K562 treated with DMSO at 1 percent for 24 hours (cell line): ENCODE results near the gene CHEK1. TPM values are rescaled to one million over a fixed set of nuclear protein-coding genes. Genes with fewer than 3 reads are reported as not detected.

Experiments
- total RNA-seq: library from RNA; unstranded; fragments of 300-600 nt; gene quantifications from 2 replicates; pipeline ENCODE4 v1.2.3, GENCODE V29; 2022; ENCODE audit warnings: low read depth; ENCODE audit not compliant: insufficient read depth

CHEK1 gene
- total RNA-seq, result 54.4 and 60.7 TPM in 2 replicates

DNA sequence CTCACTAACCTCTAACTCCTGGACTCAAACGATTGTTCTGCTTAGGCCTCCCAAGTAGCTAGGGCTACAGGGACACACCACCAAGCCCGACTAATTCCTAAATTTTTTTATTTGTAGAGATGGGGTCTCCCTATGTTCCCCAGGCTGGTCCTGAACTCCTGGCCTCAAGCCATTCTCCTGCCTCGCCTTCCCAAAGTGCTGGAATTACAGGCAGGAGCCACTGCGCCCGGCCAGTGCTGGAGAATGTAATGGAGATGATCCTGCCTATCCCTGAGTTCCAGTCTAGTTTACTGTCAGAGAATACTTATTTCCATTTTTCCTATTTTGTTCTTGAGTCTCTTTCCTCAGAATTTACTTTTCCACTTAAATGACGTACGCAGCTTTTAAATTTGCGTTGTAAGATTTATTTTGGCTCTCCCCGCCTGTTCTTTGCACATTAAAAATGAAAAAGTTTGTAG lies at the start of gene CHEK1:
Gene CHEK1, plus strand, starts transcription at position 408 of the 458 bp plus-strand sequence. CDS start 1,606 bp downstream, outside the sequence.

DNA sequence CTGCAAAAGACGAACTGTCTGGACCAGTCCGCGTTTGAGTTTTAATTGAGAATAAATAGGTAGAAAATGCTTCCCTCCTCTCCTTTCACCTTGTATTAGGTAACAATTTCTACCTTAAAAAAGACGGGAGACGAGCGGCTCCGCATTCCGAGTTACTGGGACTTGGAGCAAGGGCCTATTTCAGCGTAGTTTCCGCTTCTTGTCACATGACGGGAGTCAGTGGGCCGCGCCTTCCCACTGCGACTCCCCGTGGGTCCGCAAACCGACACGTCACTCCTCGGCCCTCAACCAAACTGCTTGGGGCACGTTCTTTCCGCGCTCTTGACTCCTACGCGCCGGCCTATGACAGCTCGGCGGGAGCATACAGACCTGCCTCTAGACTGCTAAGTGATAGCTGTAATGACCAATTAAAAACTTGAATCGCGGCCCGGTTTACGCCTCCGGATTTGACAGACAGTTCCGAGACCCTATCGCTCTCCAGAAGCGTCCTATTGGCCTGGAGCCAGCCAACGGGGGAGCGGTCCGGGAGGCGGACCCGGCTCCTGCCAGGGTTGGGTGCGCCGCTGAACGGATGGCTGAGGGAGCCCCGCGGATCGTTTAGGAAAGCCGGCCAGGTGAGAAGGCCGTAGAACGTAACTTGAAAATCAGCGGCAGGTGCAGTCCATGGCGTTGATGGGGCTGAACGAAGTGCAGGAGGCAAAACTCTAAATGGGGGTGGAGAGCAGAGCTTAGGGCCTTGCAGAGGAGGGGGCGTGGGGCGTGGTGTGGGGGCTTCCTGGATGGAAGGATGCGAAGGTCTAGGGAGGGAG lies 32.5 kb upstream of the CHEK1 start, which contains the start of gene STT3A:
Gene STT3A, plus strand, starts transcription at position 548 of the 809 bp plus-strand sequence. CDS start 3,064 bp downstream, outside the sequence.

DNA sequence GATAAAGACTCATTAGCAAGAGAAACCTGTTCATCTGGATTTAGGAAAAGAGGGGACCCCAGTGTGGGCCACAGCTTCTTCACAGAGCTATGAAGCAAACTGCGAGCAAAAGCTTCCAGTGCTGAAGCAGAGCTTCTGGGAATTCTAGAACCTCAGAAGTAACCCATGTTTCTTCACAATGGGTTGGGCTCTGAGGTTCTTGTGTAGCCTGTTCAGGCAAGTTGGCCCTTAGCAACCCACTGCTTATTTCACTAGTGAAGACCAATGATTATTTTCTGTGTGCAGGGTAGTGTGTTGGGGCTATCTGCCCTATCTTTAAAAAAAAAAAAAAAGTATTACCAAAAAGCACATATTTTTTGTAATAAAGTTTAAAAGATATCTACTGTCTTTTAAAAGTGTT lies 55.8 kb downstream of the CHEK1 start, which contains the start of gene ACRV1:
Gene ACRV1, minus strand, starts transcription at position 101 of the 400 bp plus-strand sequence. Its CDS starts 67 bp downstream, at position 34.

Other genes starting within 250 kb of the CHEK1 start
- gene FEZ1, start 128.9 kb upstream of the CHEK1 start, total RNA-seq, result 12.4 and 13.0 TPM in 2 replicates
- 104 and 118 TPM in 2 replicates for gene EI24, start 55.7 kb upstream of the CHEK1 start, total RNA-seq
- 115 TPM in 2 replicates for gene STT3A, start 32.3 kb upstream of the CHEK1 start, total RNA-seq
- 0.15 TPM in 1 of 2 replicates, not detected in the other for gene ACRV1, start 55.7 kb downstream of the CHEK1 start, total RNA-seq
- gene PATE1, start 121.1 kb downstream of the CHEK1 start, total RNA-seq, result not detected in 2 replicates
- gene PATE2, start 153.7 kb downstream of the CHEK1 start, total RNA-seq, result not detected in 2 replicates
- not detected in 2 replicates for gene PATE3, start 163.0 kb downstream of the CHEK1 start, total RNA-seq
- not detected in 2 replicates for gene PATE4, start 208.2 kb downstream of the CHEK1 start, total RNA-seq